HG03039 (cell line): Measurements from ENCODE around the gene ART4.

ENCODE experiments used
- ATAC-seq: cut with Tn5 transposase; IDR thresholded peaks from one replicate; pipeline ENCODE4 v1.9.1; 2021; ENCODE audit warnings: mild to moderate bottlenecking, moderate library complexity; ENCODE audit not compliant: unreplicated experiment

ART4 gene, protein sequence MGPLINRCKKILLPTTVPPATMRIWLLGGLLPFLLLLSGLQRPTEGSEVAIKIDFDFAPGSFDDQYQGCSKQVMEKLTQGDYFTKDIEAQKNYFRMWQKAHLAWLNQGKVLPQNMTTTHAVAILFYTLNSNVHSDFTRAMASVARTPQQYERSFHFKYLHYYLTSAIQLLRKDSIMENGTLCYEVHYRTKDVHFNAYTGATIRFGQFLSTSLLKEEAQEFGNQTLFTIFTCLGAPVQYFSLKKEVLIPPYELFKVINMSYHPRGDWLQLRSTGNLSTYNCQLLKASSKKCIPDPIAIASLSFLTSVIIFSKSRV

GRCh38 chr12:14843425-14843887 is at the start of gene ART4:
Gene ART4, minus strand, starts transcription at chr12:14843526. Its CDS starts 413 bp downstream, at chr12:14843113.
- ATAC-seq = no peak

GRCh38 chr12:14892726-14893505 is 49.6 kb upstream of the ART4 start:
- ATAC-seq = no peak

DNA sequence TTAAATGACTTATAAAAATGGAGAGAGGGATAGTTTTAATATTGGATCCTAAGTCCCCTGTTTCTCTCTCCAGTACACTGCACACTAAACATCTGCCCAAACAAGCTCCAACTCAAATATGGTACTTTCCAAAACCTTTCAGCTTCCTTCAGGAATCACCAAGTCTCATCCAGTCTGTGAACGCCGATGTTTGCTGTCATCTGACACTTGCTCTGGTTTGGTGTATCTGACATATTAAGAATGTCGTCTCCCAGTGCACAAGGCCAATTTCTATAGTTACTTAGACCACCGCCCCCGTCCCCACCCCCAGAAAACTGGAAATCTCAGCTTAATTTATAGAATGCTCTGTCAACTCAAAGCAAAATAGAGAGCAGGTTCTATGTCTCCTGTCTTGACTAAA is 47.4 kb upstream of the ART4 start:
- ATAC-seq = no peak

DNA sequence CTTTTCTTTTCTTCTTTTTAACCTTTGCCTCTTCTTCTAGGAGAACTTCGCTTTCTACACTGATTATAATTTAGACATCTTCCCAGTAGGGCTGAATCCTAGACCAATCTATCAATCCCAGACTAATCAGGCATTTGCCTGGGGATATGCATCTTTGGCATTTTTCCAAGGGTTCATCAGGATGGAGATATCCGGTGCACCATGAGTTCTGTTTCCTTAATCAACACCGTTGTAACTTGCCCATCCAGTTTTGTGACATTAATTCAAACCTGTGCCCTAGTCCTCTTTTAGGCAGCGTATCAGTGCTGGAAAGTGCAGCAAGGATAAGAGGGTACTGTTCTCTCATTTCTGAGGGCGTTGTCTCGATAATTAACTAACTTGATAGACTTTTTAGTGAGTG is 42.9 kb upstream of the ART4 start:
- ATAC-seq = no peak

DNA sequence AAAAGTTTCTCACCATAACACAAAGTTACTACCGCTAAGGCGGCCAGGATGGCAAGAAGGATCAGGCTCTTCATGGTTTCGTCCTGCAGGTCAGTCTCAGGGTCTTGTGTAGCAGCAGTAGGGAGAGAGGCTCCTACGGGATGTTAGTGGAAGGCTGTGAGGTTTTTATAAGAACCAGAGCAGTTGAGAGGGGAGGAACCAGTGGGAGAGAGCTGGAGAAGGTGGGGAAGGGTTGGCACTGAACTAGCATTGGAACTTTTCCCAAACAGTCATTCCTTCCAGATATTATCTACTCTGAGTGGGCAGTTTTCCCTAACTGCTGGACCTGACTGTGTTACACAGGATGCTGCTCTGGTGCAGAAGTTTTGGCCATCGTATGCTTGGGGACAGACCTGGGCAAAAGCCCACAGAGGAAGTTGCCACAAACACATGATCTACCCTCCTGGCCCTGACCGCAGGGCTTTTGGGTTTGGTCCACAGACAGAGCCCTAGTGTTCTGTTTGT is 42.4 kb upstream of the ART4 start, which contains the start of gene MGP:
Gene MGP, minus strand, starts transcription at position 137 of the 504 bp plus-strand sequence. Its CDS starts 63 bp downstream, at position 74.
- ATAC-seq = no peak

GRCh38 chr12:14884458-14884878 is 41.1 kb upstream of the ART4 start:
- ATAC-seq = peak; percentile 97

DNA sequence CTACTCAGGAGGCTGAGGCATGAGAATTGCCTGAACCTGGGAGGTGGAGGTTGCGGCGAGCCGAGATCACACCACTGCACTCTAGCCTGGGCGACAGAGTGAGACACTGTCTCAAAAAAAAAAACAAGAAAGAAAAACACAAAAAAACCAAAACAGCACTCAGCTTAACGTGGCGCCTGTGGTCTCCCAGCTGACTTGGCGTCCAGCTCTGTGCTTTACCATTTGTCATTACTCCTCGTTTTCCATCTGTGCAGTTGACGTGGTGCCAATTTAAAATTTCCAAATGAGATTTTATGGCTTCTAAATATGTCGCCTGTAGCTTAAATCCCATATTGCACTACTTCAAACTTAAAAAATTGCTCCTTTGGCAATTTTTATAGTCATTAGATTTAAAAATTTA is 40.4 kb upstream of the ART4 start:
- ATAC-seq = no peak

- no peak for ATAC-seq
These were observed 37.6 kb upstream of the ART4 start for GRCh38 chr12:14880890-14881453.

GRCh38 chr12:14879222-14879933 is 36.1 kb upstream of the ART4 start:
- ATAC-seq = no peak

- ATAC-seq = no peak
These were observed 35.2 kb upstream of the ART4 start for GRCh38 chr12:14878488-14878887.

GRCh38 chr12:14876833-14877232 is 33.5 kb upstream of the ART4 start:
- ATAC-seq = no peak

GRCh38 chr12:14874882-14875281 is 31.6 kb upstream of the ART4 start:
- ATAC-seq = no peak

DNA sequence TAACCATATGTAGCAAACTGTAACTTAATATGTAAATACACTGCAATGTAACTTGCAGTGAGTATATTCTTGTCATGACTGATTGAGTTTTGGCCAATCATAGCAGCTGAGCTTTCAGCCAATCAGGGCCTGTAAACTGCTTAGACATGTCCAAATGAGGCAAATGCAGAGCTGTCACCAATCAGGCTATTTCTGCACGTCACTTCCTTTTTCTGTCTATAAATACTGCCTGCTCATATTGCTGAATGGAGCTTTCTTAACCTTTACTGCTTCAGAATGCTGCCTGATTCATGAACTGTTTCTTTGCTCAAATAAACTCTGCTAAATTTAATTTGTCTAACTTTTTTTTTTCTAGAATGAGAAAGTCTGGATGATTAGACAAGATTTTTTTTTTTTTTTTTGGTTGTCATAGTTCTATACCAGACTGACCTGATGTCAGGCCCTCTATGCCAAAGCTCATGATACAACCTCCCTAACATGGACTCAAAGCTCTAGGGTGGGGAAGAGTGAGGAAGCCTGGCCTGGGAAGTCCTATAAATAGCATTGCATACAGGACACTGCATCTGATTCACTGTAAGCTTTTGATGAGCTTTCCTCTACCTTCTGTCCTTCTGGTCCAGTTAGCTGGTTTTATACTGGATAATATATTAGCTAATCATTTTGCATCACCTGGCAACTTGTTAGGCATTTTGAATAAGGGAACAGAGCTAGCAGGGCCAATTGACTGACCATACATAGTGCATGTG is 30.3 kb upstream of the ART4 start:
- ATAC-seq = no peak

GRCh38 chr12:14871886-14872285 is 28.6 kb upstream of the ART4 start:
- no peak for ATAC-seq

DNA sequence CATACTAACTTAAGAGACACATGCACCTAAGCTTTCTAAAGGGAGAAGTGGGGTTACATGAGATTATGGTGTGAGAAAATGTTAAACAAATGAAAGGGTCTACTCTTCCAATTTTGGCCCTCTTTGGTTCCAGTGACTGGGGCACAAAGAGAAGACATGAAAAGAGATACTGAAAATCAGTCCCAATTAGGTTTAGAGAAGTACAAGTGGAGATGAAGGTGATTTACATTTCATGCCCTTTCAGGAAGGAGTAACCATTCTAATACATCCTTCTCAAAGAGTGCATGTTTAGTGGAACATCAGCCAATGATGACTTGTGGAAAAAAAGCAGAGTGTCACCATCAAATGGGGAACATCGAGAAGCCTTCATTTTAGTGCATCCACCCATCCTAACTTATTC is 27.9 kb upstream of the ART4 start:
- no peak for ATAC-seq

GRCh38 chr12:14868916-14869506 is 25.7 kb upstream of the ART4 start:
- ATAC-seq = no peak

DNA sequence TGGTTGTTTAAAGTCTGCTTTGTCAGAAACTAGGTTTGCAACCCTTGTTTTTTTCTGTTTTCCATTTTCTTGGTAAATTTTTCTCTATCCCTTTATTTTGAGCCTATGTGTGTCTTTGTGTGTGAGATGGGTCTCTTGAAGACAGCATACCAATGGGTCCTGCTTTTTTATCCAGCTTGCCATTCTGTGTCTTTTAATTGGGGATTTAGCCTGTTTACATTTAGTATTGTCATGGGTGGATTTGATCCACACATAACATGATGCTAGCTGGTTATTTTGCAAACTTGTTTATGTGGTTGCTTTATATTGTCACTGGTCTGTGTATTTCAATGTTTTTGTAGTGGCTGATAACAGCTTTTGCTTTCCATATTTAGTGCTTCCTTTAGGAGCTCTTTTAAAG is 17.2 kb upstream of the ART4 start:
- no peak for ATAC-seq

DNA sequence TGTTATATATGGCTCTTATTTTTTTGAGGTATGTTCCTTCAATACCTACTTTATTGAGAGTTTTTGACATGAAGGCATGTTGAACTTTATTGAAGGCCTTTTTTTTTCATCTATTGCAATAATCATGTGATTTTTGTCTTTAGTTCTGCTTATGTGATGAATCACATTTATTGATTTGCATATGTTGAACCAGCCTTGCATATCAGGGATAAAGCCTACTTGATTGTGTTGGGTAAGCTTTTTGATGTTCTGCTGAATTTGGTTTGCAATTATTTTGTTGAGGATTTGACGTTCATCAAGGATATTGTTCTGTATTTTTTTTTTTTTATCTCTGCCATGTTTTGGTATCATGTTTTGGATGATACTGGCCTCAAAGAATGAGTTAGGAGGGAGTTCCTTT is 15.2 kb upstream of the ART4 start:
- ATAC-seq = no peak

- no peak for ATAC-seq
These were observed 11.4 kb upstream of the ART4 start for GRCh38 chr12:14854586-14855183.
